GM12872 (cell line): Measurements from ENCODE around the gene GET4.

ENCODE experiments used
- TF ChIP-seq, protein P1 (sequence below): IDR thresholded peaks from 3 replicates; pipeline ENCODE4 v1.5.1; 2011; ENCODE audit warnings: low read depth, mild to moderate bottlenecking, low read length, moderate library complexity; ENCODE audit not compliant: insufficient read depth

Gene GET4

GRCh38 chr7:931871-932650 is 55.7 kb downstream of the GET4 start:
- TF ChIP-seq, protein P1, sequence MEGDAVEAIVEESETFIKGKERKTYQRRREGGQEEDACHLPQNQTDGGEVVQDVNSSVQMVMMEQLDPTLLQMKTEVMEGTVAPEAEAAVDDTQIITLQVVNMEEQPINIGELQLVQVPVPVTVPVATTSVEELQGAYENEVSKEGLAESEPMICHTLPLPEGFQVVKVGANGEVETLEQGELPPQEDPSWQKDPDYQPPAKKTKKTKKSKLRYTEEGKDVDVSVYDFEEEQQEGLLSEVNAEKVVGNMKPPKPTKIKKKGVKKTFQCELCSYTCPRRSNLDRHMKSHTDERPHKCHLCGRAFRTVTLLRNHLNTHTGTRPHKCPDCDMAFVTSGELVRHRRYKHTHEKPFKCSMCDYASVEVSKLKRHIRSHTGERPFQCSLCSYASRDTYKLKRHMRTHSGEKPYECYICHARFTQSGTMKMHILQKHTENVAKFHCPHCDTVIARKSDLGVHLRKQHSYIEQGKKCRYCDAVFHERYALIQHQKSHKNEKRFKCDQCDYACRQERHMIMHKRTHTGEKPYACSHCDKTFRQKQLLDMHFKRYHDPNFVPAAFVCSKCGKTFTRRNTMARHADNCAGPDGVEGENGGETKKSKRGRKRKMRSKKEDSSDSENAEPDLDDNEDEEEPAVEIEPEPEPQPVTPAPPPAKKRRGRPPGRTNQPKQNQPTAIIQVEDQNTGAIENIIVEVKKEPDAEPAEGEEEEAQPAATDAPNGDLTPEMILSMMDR: no peak

DNA sequence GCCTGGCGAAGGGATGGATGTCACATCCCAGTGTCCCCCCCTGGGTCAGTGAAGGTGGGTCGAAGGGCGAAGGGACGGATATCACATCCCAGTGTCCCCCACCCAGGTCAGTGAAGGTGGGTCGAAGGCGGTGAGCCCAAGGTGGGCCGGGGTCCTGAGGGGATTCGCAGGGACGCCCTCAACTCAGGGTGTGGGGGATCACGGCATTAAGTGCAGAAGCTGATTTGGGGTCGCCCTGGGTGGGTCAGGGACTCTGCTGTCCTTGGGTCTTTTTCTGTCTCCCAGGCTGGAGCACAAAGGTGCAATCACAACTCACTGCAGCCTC is 56.3 kb downstream of the GET4 start:
- TF ChIP-seq, protein P1: no peak

DNA sequence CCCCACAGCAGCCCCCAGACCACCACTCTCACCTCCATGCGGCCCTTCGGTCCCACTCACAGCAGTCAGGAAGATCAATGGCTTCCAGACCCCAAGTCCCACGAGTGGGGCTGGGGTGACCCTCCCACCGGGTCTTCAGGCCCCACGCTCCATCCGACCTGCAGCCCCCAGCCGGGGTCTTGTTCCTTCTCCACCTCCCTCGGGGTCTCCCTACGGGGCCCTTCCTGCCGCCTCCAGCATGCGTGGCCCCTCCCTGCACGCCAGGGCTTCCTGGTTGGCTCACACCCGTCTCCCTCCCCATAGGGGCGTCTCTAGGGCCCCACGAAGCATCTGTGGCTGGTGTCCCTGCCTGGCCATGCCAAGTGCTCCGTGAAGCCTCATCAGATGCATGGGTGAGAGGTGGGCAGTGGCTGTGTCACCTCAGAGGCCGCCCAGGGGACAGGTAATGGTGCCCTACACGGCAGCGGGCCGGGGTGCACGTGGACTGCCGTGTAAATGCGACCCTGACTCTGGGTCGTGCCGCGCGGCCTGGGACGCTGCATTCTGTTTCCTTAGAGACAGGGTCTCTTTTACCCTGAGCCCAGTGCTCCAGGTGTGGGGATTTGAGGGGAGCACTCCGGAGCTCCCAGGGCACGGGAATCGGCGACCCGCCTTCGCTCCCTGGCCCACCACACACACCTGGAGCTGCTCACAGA is 58.3 kb downstream of the GET4 start:
- TF ChIP-seq, protein P1: no peak

DNA sequence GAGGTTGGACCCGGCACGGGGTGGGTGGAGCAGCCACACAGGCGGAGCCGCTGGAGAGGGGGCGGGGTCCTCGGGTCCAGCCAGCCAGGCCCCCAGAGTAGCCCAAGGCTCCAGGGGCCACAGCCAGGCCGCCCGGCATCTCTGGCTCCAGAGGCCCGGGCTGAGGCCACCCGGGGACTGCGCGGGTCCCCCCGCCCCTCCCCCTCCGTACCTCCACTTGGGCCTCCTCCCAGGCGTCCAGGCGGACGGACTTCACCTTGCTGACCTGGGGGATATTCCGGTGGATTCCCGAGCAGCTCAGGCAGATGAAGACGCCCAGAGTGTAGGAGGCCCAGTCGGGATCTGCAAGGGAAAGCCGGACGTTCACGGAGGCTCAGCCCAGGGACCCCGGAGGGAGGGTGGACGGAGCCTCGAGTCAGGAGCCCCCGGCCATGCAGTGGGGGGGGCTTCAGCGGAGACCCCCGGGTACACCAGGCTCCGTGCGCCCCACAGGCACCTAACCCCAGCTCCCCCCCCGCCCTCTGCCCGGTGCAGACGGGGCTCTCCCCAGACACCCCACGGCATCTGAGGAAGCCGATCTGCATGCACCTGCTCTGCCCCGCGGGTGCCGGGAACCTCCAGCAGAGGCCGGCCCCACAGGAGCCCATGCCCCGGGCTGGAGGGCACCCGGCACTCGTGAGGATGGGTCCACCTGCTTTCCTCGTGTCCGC is 59.0 kb downstream of the GET4 start:
- TF ChIP-seq, protein P1: no peak

GRCh38 chr7:935874-936385 is 59.6 kb downstream of the GET4 start:
- TF ChIP-seq, protein P1: no peak

DNA sequence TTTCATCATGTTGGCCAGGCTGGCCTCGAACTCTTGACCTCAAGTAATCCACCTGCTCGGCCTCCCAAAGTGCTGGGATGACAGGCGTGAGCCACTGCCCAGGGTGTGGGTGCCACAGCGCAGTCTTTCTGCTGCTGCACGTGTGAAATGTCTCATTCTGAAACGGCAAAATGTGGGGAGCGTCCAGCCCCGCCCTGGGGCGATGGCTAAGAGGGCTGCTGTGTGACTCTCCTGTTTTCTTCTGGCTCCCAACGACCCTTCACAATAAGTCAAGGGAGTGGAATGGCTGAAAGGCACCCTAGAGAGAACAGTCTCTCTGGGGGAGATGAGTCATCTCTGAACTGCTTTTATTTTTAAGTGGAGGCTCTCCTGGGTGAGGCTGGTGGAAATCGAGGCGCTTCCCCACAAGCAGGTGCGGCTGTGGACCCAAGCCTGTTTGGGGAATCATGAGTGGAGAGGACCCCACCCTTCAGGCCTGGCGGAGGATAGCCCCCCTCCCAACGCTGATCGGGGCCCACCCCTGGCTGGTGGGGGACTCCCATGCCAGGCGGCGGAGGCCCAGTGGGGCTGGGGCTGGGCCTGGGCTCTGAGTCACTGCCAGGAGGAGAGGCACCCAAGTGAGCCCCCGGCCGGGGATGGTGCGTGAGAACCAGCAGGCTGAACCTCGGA is 60.2 kb downstream of the GET4 start:
- TF ChIP-seq, protein P1: no peak
